ENCODE measurements around the gene DPH3.

DPH3 gene

GRCh38 chr3:16254916-16255315, 9.8 kb downstream of the DPH3 start:
- peak in 2 of 3 experiments; percentile 39 to 71 for DNase-seq

GRCh38 chr3:16253601-16254000, 11.1 kb downstream of the DPH3 start:
- DNase-seq = no peak

GRCh38 chr3:16252988-16253387, 11.8 kb downstream of the DPH3 start:
- DNase-seq = no peak

GRCh38 chr3:16252243-16252978, 12.3 kb downstream of the DPH3 start:
- peak in 1 of 3 experiments; percentile 3 for DNase-seq

GRCh38 chr3:16251316-16252085, 13.2 kb downstream of the DPH3 start:
- no peak for DNase-seq

GRCh38 chr3:16249886-16250285, 14.9 kb downstream of the DPH3 start:
- no peak for DNase-seq

GRCh38 chr3:16249336-16249735, 15.4 kb downstream of the DPH3 start:
- DNase-seq = no peak

- DNase-seq = no peak
Observed at GRCh38 chr3:16248556-16248955, 16.2 kb downstream of the DPH3 start.

- peak; percentile 65 to 90 (median 76) for DNase-seq
Observed at GRCh38 chr3:16247282-16248061, 17.3 kb downstream of the DPH3 start.

GRCh38 chr3:16245609-16246008, 19.1 kb downstream of the DPH3 start:
- DNase-seq = no peak

- no peak for DNase-seq
Observed at GRCh38 chr3:16243706-16244490, 20.8 kb downstream of the DPH3 start.

GRCh38 chr3:16242177-16242576, 22.6 kb downstream of the DPH3 start:
- no peak for DNase-seq

GRCh38 chr3:16241225-16241624, 23.5 kb downstream of the DPH3 start:
- no peak for DNase-seq

- no peak for DNase-seq
Observed at GRCh38 chr3:16240229-16241023, 24.3 kb downstream of the DPH3 start.

- DNase-seq = no peak
Observed at GRCh38 chr3:16239780-16240179, 25.0 kb downstream of the DPH3 start.

- no peak for DNase-seq
Observed at GRCh38 chr3:16239086-16239770, 25.5 kb downstream of the DPH3 start.

GRCh38 chr3:16236856-16237393, 27.8 kb downstream of the DPH3 start:
- no peak for DNase-seq

GRCh38 chr3:16236030-16236639, 28.6 kb downstream of the DPH3 start:
- no peak for DNase-seq

GRCh38 chr3:16234281-16234680, 30.5 kb downstream of the DPH3 start:
- no peak for DNase-seq

GRCh38 chr3:16233806-16234205, 30.9 kb downstream of the DPH3 start:
- no peak for DNase-seq

All from NCI-H1417 (cell line).